Activated CD8-positive, alpha-beta memory T cell treated with anti-CD3 and anti-CD28 coated beads, Interleukin-2, amount 50 U/mL, for 4 hours (primary cell): ENCODE data around the gene LSM7.

Experiments
- DNase-seq: peaks from one replicate; pipeline ENCODE4 v3.0.0-alpha.2; 2020

Gene LSM7

GRCh38 chr19:2336528-2337328 is 8.3 kb upstream of the LSM7 start:
- no peak for DNase-seq

- DNase-seq, result no peak
These were observed 7.5 kb upstream of the LSM7 start for GRCh38 chr19:2335848-2336247.

GRCh38 chr19:2334986-2335846 is 6.8 kb upstream of the LSM7 start:
- DNase-seq, result no peak

- no peak for DNase-seq
These were observed 6.0 kb upstream of the LSM7 start for GRCh38 chr19:2334426-2334825.

- no peak for DNase-seq
These were observed 5.4 kb upstream of the LSM7 start for GRCh38 chr19:2333807-2334211.

- DNase-seq, result no peak
These were observed 4.8 kb upstream of the LSM7 start for GRCh38 chr19:2333027-2333806.

GRCh38 chr19:2332341-2333026 is 4.1 kb upstream of the LSM7 start:
- DNase-seq, result peak; percentile 33

GRCh38 chr19:2331601-2332246 is 3.3 kb upstream of the LSM7 start:
- DNase-seq, result no peak

GRCh38 chr19:2330632-2331284 is 2.4 kb upstream of the LSM7 start:
- DNase-seq, result no peak

GRCh38 chr19:2330255-2330631 is 1.9 kb upstream of the LSM7 start:
- no peak for DNase-seq

GRCh38 chr19:2329501-2329916 is 1.1 kb upstream of the LSM7 start:
- DNase-seq, result no peak

- no peak for DNase-seq
These were observed 728 bp upstream of the LSM7 start for GRCh38 chr19:2329149-2329478.

GRCh38 chr19:2327773-2328400 is 499 bp downstream of the LSM7 start:
- peak; percentile 58 for DNase-seq

- DNase-seq, result no peak
These were observed 1.6 kb downstream of the LSM7 start for GRCh38 chr19:2326699-2327360.

- DNase-seq, result no peak
These were observed 2.9 kb downstream of the LSM7 start for GRCh38 chr19:2325281-2326046.

- DNase-seq, result no peak
These were observed 4.0 kb downstream of the LSM7 start for GRCh38 chr19:2324220-2324948.

- no peak for DNase-seq
These were observed 4.7 kb downstream of the LSM7 start for GRCh38 chr19:2323707-2324106.

GRCh38 chr19:2321565-2322283 is 6.7 kb downstream of the LSM7 start:
- no peak for DNase-seq

- DNase-seq, result no peak
These were observed 7.4 kb downstream of the LSM7 start for GRCh38 chr19:2320939-2321338.
